ENCODE data around the gene ANKRD1.

ANKRD1 gene

DNA sequence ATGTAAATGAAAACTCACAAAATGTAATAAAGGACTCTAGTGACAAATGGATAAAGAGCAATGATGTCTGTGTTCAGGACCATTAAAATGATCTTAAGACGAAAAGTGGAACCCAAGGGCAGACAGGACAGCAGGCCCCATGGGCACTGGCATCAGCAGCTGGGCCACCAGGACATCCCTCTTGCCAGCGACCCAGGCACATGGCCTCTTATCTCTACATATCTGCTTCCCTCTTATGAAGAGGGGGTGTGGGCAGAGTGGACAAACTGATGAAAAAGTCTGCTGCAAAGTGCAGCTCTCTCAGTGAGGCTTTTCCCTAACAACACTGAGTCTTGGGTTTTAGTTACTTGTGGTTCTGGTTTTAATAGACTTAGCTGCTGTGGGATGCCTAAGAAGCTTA is 44.8 kb upstream of the ANKRD1 start:
- no peak overlapping the region for H3K4me3 ChIP-seq (ENCODE audit: low read depth, low read length)
- no peak for DNase-seq (ENCODE audit: low read depth)
- TF ChIP-seq, protein P1, sequence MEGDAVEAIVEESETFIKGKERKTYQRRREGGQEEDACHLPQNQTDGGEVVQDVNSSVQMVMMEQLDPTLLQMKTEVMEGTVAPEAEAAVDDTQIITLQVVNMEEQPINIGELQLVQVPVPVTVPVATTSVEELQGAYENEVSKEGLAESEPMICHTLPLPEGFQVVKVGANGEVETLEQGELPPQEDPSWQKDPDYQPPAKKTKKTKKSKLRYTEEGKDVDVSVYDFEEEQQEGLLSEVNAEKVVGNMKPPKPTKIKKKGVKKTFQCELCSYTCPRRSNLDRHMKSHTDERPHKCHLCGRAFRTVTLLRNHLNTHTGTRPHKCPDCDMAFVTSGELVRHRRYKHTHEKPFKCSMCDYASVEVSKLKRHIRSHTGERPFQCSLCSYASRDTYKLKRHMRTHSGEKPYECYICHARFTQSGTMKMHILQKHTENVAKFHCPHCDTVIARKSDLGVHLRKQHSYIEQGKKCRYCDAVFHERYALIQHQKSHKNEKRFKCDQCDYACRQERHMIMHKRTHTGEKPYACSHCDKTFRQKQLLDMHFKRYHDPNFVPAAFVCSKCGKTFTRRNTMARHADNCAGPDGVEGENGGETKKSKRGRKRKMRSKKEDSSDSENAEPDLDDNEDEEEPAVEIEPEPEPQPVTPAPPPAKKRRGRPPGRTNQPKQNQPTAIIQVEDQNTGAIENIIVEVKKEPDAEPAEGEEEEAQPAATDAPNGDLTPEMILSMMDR (IDR thresholded peaks at IDR 0.05; ENCODE audit: control insufficient read depth, extremely low read depth, insufficient read depth), result no peak

DNA sequence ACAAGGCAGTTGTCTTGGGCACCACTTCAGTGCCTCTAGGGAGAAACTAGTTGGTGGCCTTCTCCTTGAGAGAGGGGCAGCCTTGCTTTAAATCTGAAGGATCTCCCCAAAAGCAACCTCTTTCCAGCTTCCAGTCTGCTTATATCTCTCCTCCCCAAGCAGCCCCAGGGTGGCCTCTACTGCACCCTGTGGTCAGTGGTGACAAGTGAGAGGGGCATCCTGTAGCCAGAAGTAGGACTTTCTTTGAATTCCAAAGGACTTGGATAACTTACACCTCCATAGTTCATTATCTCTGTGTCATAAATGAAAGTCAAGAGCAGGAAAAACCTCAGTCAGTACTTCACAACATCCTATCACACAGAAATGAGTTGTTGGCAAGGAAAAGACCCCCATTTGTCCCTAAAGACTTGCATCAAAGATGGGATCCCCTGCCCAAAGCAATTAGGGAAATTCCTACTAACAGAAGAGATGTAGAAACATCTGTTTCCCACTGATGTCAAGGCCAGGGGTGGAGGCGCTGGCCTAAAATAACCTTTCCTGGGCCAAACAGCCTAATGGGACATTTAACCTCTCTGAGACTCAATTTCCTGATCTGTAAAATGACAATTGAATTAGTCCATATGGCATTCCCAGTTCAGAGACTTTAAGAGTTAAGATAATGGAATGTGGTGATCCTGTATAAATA is 44.0 kb upstream of the ANKRD1 start:
- DNase-seq (ENCODE audit: low read depth), result no peak
- TF ChIP-seq, protein P1 (IDR thresholded peaks at IDR 0.05; ENCODE audit: control insufficient read depth, extremely low read depth, insufficient read depth), result no peak
- no peak overlapping the region for H3K4me3 ChIP-seq (ENCODE audit: low read depth, low read length)

DNA sequence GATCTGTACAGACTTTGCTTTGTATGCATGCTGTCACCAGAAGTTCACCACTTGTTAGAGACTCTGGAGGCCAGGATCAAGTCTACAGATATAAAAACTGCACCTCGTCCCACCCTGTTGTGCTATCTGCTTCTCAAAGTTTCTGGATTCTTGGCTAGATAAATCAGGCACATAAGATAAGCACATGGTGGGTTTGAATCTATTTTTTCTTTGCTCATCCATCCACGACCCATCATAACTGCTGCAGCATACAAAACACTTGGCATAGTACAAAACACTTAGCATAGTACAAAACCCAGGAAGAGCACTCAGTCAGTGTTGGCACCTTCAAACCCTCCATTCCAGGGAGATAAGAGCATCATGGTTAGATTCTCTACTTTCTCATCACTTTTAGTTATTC is 42.4 kb upstream of the ANKRD1 start:
- TF ChIP-seq, protein P1 (IDR thresholded peaks at IDR 0.05; ENCODE audit: control insufficient read depth, extremely low read depth, insufficient read depth), result no peak
- no peak overlapping the region for H3K4me3 ChIP-seq (ENCODE audit: low read depth, low read length)
- no peak for DNase-seq (ENCODE audit: low read depth)

DNA sequence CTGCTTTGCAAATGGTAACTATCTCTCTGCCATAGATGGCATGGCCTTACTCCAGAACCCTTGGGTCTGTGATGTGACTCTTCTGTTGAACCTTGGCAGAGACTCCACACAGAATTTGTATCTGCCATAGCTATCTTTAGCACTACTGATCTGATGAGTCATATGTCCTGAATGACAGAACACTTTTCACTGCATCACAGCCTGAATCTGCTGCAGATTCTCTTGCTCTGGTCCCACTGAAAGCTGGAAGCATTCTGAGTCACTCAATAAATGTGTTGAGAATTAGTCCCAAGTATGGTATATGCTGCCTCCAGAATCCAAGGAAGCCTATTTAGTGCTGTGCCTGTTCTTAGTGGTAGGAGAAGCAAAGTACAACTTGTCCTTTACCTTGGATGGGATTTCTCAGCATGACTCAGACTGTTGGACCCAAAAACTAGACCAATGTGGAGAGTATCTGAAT is 39.5 kb upstream of the ANKRD1 start:
- DNase-seq (ENCODE audit: low read depth), result no peak
- TF ChIP-seq, protein P1 (IDR thresholded peaks at IDR 0.05; ENCODE audit: control insufficient read depth, extremely low read depth, insufficient read depth), result no peak
- no peak overlapping the region for H3K4me3 ChIP-seq (ENCODE audit: low read depth, low read length)

DNA sequence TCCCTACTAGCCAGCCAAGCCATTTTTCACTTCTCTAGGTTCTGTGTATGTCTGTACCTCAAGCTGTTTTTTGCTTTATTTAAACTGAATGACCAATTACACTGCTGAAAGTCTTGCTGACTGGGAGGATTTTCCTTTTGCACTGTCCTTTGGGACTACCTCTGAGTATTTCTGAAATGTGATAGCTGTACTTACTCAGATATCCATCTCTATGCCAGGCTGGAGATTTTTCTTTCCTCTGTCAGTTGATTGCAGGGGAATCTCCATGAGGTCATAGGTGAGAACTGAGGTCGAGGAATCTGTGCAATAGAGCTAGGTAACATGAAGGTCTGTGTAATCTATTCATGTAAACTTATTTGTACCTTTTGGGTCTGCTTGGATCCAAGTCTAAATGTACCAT is 38.9 kb upstream of the ANKRD1 start:
- TF ChIP-seq, protein P1 (IDR thresholded peaks at IDR 0.05; ENCODE audit: control insufficient read depth, extremely low read depth, insufficient read depth), result no peak
- no peak overlapping the region for H3K4me3 ChIP-seq (ENCODE audit: low read depth, low read length)
- no peak for DNase-seq (ENCODE audit: low read depth)

DNA sequence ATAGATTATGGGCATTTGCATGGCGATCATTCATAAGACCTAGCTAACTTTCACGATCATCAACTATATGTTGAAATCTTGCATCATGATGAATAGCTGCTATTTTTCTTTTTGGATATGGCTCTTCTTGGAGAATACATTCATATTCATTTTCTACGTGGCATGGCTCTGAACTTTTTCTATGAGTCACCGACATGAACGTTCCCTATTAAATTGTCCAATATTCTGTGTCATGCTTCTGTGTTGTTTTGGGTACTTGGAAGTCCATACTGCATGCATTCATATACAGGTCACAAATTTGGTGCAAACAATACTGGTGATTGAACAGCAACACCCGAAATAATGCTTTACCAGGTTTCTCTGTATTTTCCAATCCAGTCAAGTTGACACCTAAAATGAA is 37.9 kb upstream of the ANKRD1 start:
- no peak for DNase-seq (ENCODE audit: low read depth)
- H3K4me3 ChIP-seq (ENCODE audit: low read depth, low read length), result no peak overlapping the region
- TF ChIP-seq, protein P1 (IDR thresholded peaks at IDR 0.05; ENCODE audit: control insufficient read depth, extremely low read depth, insufficient read depth), result no peak

All from LNCaP clone FGC (cell line).